HUDEP-2 (cell line): ENCODE data around the gene PLPPR2.
"Not testable (repeated sequence)": the region's sequence is repeated elsewhere in the genome, so short reads cannot be mapped to it uniquely, and the experiment has no call there.

Experiments used
- DNase-seq, 76 experiments: peaks; one replicate each; lab custom pipeline; 2025; ENCODE audit not compliant: unreplicated experiment in 76 of 76; lab: John Stamatoyannopoulos, UW

The PLPPR2 gene

DNA sequence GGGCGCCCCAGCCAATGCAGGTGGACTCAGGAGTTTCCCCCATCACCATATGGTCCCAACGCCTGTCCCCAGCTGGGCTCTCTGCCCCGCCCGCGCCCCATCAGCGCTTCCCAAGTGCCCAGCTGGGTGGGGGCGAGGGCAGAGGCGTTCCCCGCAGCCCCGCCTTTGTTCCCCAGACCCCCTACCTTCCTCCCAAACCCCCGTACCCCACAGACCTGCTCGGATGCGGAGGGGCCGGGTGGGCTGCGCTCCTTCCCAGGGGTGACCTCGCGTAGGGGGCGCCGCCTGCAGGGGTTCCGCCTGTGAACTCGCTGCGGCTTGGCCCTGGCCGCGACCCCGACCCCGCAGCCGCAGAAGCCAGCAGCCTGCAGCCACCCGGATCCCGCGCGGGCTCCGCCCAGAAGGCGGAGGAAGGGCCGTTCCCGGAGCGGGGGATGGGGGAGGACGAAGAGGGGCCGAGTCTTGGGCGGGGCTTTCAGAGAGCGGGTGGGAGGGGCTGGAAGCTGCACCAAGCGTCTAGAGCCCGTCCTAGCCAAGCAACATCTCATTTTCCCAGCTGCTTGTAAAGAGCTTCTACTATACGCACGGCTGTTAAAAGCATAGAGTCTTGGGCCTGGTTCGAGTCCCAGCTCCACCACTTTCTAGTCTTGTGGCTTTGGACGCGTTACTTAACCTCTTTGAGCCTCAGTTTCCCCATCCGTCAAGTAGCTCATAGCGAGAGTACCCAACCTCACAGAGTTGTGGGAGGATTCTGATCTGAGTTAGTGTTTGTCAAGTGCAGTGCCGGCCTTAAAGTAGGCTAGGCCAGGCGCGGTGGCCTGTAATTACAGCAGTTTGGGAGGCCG is 15.8 kb upstream of the PLPPR2 start, which contains the start of gene RAB3D:
Gene RAB3D (minus strand): TSS at position 404 of the 845 bp plus-strand sequence. CDS start 2,258 bp downstream, outside the sequence.
- peak in 73 of 76 experiments; percentile 25 to 95 (median 82) for DNase-seq

DNA sequence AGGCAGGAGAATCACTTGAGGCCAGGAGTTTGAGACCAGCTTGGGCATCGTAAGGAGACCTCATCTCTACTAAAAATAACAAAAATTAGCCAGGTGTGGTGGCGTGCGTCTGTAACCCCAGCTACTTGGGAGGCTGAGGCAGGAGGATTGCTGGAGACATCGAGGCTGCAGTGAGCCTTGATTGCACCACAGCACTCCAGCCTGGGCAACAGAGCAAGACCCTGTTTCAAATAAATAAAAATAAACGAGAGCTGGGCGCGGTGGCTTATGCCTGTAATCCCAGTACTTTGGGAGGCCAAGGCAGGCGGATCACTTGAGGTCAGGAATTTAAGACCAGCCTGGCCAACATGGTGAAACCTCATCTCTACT is 15.1 kb upstream of the PLPPR2 start:
- not testable (repeated sequence) for DNase-seq

DNA sequence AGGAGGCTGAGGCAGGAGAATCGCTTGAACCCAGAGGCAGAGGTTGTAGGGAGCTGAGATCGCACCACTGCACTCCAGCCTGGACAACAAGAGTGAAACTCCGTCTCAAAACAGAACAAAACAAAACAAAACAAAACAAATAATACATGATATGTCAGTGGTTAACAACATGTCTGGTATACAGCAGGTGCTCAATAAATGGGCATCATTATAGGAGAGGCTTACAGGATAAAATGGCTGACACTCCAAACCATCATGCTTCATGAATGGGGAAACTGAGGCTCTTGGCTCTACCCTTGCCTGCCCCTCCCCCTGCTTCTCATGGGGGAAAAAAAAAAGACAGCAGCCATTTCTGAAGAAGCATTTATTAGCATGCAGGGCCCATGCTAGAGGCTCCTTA is 12.8 kb upstream of the PLPPR2 start:
- no peak for DNase-seq

DNA sequence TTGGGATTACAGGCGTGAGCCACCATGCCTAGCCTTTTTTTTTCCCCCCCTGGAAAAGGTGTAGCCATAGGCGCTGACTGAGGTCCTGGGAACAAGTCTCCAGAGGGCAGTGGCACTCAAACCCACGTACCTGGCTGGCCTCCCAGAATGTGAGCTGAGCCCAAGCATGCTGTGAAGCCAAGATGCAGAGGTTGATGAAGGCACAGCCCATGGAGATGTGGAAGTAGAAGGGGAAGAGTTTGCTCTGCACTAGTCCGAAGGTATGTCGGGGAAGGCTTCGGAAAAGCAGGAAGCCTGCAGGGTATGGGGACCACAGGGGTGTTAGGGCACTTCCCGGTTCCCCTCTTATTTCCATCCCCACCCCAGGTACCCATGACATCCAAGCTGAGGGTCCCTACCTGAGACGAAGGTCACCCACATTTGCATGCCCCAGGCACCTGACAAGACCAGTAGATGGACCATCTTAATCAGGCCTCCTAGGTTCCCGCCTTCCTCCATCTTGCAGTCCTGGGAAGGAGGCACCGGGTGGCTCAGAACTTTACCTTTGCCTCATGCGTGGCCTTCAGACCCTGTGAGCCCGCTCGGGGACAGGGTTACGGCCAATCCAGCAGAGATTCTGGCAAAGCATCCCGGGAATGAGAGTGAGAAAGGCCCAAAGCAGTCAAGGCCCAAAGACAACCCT is 10.0 kb upstream of the PLPPR2 start:
- DNase-seq, result peak in 1 of 76 experiments; percentile 10

DNA sequence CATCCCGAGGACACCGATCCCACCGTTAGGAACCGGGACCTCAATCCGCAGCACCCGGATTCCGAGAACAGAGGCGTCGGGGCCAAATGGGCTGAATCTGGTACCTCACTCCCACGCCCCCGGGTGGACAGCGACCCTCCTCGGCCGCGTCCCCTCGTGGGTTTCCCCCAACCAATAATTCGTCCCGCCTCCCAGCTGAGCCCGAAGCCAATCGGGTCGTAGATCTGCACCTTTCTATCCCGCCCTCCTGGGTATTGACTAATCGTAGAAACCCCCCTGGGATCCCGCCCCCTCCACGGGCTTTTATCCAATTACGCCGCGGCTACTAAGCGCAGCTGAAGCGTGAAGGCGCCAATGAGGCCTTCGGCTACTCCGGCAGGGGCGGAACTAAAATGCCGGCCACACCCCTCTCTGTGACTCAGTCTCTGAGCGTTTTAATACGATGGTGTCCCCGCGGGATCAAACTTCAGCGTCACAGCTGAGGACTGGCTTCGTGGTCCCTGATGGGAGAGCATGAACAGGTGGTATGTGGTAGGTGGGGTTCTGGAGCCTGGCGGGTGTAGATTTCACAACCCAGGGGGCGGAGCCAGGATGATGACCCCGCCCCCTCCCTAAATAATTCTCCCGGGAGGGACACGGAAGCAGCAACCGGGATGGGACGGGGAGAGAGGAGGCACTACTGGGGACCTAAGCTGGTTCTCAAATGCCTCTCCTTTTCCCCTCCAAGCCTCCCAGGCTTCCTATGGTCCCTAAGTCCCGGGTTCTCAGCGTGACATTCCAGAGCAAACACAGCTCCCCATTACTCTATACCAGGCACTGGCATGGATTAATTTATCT is 8.9 kb upstream of the PLPPR2 start, which contains the start of the genes CCDC159 and TMEM205:
Gene CCDC159 (plus strand): TSS at position 416 of the 837 bp plus-strand sequence. CDS start 88 bp downstream, at position 504.
Gene TMEM205 (minus strand): TSS at position 165 of the 837 bp plus-strand sequence. CDS start 649 bp downstream, outside the sequence.
- DNase-seq, result peak in 75 of 76 experiments; percentile 76 to 100 (median 99)

DNA sequence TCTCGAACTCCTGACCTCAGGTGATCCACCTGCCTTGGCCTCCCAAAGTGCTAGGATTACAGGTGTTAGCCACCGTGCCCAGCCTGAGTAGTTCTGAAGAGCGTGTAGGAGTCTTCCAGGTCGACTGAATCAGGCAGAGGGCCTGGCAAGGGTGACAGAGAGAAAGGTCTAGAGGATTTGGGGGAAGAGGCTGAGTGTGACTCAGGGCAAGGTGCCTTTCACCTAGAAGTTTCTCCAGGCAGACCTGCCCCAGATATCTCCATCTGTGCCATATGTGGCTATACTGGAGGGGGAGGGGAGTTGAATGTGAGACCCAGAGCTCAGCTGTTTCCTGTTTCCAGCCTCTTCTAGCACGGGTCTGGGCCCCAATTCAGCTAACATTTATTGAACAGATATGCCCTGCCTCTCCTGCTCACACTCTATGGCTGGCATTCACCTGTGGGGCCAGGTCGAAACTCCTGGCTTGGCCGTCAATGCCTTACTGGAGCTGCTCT is 7.6 kb upstream of the PLPPR2 start:
- no peak for DNase-seq

DNA sequence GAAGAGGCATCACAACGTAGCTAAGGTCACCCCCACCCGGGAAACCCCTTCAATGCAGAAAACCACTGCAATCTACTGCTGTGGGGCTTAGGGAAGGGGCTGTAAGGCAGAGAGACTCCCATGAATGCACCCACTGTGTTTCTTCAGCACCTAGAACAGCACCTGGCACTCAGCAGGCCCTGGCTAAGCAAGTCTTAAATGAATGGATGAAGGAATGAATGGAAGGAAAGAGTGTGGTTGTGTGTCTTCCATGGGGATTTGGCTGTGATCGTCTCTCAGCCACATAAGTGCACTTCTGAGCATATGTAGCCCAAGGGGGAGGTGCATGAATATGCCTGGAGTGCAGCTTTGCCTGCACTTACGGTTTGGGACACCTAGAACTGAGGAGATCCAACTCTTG is 6.1 kb upstream of the PLPPR2 start:
- DNase-seq, result no peak

DNA sequence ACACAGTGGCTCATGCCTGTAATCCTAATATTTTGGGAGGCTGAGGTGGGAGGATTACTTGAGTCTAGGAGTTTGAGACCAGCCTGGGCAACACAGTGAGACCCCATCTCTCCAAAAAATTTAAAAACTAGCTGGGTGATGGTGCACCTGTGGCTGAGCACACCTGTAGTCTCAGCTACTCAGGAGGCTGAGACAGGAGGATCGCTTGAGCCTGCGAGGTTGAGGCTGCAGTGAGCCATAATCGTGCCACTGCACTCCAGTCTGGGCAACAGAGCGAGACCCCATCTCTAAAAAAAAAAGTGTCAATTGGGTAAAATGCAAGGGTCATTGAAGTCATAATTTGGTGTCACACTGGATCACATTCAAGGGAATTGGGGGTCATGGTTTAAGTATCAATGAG is 1.1 kb upstream of the PLPPR2 start:
- not testable (repeated sequence) for DNase-seq

DNA sequence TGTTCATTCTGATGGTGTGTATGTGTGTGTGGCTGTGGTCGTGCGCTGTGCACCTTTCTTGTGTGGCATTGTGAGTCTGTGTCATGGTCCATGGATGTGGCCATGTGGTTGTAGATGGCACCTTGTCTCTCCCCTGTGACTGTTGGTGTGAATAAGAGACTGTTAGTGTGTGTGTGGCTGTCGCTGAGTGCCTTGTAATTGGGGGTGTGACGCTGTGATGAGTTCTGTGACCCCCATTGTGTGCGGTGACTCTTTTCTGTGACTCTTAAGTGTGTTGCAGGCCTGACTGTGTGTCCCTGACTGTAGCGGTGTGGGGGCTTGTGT is 804 bp downstream of the PLPPR2 start:
- DNase-seq, result no peak

DNA sequence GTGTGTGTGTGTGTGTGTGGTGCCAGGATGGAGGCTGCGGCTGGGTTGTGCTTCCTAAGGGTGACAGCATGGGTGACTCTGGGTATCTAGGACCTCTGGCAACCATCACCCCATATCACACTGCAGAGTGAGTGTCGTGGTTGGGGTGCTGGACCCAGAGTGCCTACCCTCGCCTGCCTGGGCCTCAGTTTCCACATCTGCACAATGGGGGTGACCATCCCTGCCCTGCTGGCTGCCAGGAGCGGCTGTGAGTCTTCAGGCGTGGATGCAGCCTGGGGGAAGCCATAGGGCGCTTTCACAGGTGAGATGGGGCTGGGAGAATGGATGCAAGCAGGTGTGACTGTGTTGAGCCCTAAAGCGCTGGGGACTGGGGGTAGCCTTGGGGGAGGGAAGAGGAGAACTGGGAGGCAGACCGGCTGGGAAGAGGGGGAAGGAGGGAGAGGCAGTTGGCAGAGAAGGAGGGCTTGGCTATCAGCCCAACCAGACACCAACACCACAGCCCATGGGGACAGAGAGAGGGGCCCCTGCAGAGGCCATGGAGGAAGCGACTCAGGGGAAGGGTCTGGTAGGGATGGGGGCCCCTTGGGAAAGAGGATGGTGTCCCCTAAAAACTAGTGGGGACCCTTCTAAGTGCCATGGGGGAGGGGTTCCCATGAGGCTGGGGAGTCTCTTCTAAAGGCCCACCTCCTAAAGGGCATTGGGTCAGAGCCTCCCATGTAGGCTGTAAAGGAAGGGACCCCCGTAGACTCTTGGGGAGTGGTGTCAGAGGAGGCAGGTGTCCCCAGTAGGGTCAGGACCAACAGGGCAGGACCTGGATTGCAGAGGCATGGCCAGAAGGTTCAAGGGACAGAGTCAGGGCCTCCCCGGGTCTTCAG is 1.7 kb downstream of the PLPPR2 start:
- DNase-seq, result no peak

DNA sequence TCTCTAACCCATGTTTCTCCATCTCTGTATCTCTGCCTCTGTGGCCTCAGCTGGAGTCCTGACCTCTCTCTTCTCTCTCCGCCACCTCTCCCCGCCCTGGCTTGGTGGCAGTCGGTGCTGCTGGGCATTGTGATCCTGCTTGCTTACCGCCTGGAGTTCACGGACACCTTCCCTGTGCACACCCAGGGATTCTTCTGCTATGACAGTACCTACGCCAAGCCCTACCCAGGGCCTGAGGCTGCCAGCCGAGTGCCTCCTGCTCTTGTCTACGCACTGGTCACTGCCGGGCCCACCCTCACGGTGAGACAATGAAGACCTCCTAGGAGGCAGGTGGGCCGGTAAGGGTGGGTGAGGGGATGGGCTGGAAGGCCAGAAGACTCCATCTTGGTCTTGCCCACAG is 4.2 kb downstream of the PLPPR2 start:
- DNase-seq, result no peak

DNA sequence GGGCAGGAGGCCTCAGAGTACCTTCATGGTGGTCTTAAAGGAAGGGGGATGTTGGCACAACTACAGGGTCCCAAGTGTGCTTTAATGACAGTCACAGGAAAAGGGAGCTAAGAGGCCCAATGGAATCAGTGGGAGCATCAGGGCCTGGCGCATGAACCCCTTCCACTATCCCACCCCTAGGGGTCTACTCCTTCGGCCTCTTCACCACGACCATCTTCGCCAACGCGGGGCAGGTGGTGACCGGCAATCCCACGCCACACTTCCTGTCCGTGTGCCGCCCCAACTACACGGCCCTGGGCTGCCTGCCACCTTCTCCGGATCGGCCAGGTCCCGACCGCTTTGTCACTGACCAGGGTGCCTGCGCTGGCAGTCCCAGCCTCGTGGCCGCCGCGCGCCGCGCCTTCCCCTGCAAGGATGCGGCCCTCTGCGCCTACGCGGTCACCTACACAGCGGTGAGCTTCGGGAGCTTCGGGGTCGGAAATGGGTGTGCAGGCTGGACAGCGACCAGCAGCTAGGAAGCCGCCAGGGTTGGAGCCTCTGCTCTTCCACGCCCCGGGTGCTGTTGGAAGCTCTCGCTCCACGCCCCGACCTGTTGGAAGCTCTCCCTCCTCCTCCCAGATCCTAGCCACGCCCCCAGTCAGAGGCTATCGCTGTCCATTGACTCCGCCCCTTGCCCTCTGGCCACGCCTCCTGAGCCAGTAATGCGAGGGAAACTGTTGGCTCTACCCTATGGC is 6.0 kb downstream of the PLPPR2 start:
- peak in 58 of 76 experiments; percentile 14 to 87 (median 59) for DNase-seq

DNA sequence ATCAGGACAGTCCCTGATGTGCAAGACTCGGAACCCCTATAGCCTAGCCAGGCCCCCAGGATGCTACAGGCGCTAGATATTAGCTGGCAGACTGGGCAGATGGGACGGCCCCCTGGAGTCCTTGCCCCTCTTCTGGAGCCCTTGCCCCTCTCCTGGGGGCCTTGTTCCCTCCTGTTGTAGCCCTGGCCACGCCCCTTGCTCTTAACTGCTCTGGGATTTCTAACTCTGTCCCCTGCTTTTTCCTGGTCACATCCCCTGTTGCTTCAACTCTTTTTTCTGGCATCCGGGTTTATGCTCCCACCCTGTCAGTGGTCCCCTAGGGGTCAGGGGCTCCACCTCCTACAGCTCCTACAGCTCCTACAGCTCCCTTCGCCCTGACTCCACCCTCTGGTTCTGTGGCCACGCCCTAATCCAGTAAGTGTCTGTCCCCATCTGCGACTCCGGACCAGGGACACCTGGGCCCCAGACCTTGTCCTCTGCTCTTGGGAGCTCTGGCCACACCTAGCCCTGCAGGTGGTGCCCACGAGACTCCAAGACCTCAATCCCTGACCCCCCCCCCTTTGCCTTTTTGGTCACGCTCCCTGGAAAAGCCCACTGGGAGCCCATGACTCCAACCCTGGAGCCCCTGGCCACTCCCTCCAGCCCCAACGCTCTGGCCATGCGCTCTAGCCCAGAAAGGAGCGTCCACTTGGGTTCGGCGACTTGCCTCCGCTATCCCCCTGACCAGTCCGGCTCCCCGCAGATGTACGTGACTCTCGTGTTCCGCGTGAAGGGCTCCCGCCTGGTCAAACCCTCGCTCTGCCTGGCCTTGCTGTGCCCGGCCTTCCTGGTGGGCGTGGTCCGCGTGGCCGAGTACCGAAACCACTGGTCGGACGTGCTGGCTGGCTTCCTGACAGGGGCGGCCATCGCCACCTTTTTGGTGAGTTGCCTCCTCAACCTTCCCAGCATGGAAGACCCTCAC is 6.8 kb downstream of the PLPPR2 start:
- DNase-seq, result no peak

DNA sequence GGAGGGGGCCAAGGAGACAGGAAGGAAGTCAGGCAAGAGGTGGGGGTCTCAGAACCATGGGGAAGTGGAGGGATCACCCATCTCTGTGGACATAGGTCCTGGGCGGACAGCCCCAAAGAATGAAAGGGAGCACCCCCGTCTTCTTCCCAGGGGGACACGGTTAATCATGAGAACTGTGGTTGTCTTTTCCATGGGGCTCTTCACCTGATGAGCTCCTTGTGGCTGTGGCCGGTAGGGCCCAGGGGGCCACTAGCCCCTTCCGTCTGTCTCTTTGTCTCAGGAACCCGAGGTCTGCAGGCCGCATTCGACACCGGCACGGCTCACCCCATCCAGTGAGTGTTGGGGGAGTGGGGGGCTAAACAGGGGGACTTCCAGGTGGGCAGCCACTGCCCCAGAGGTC is 8.6 kb downstream of the PLPPR2 start:
- no peak for DNase-seq

DNA sequence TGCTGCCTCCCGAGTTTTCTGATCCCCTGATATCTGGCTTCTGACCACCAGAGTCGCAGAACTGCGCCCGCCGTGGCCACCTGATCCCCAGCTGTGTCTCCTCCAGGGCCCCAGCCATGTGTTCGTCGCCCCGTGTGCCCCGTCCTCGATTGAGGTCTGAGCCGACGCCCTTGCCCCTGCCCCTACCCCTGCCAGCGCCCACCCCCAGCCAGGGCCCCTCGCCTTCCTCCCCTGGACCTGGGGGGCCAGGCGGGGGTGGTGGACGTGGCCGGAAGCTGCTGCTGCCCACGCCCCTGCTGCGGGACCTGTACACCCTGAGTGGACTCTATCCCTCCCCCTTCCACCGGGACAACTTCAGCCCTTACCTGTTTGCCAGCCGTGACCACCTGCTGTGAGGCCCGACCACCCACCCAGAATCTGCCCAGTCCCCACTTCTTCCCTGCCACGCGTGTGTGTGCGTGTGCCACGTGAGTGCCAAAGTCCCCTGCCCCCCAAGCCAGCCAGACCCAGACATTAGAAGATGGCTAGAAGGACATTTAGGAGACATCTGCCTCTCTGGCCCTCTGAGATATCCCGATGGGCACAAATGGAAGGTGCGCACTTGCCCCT is 9.2 kb downstream of the PLPPR2 start:
- no peak for DNase-seq

DNA sequence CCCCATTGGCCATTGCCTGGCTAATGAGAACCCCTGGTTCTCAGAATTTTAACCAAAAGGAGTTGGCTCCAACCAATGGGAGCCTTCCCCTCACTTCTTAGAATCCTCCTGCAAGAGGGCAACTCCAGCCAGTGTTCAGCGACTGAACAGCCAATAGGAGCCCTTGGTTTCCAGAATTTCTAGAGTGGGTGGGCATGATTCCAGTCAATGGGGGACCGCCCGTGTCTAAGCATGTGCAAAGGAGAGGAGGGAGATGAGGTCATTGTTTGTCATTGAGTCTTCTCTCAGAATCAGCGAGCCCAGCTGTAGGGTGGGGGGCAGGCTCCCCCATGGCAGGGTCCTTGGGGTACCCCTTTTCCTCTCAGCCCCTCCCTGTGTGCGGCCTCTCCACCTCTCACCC is 9.7 kb downstream of the PLPPR2 start:
- no peak for DNase-seq

DNA sequence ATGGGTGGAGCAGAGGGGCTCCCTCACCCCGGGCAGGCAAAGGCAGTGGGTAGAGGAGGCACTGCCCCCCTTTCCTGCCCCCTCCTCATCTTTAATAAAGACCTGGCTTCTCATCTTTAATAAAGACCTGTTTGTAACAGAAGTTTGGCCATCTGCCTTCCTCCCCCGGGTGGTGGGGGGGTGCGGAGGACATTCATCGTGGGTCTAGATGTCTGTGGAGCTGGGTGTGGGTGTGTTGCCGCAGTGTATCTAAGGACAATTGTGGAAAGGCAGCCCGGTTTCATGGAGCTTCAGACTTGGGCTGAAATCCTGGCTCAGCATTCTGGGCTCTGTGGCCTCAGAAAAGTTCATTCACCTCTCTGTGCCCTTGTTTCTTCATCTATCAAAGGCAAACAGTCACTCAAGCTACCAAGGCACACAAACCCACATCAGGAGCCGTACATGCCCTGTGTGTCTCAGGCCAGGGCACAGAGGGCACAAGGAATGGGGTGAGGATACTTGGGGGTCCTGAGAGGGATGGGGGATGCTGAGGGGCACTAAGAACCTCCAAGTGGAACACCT is 10.4 kb downstream of the PLPPR2 start:
- DNase-seq, result no peak
